ENCODE data around the gene ISLR. TPM values are rescaled to one million over a fixed set of nuclear protein-coding genes. Genes with fewer than 3 reads are reported as not detected.

Gene ISLR
- total and polyA plus RNA-seq, 2 of the 4 experiments (the other 2 are of a cell fraction) = under 0.01 to 0.79 TPM

DNA sequence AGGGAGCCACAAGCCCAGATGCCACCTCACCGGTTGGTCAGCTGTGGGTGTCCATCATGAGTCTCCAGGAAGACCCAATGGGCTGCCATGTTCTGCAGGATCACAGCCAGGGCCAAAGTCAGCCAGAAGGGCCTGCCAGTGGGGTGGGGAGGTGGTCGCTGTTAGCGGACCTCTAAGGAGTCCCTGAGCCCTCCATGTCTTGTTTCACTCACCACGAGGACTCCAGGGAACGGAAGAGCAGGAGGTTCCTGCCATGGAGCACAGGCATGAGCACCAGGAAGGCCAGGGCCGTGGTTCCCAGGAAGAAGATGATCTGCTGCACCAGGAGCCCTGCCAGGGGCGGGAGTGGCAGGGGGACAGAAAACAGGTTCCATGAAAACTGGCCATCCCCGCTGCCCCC lies 8.6 kb downstream of the ISLR start:
- Histone ChIP-seq H3K9me3 (ENCODE audit: control insufficient read depth, insufficient read depth, low read length) (no peaks in the 10 kb centered on the region), H2AK9ac (replicated peaks; ENCODE audit: low read depth, low read length, poor library complexity) (no peak overlapping the region), H3K4me2 (ENCODE audit: low read depth, low read length) (no peak overlapping the region), H3K36me3 (ENCODE audit: control insufficient read depth, insufficient read depth, low read length) (no peaks in the 10 kb centered on the region), H4K8ac (ENCODE audit: low read depth in 2 of 2, low read length in 2 of 2) (no peak overlapping the region), H4K20me1 (ENCODE audit: insufficient read depth, low read length) (peaks cover 6% of the 10 kb centered on the region; the same call in 1 of the 2 replicates), H3K79me1 (ENCODE audit: low read depth in 1 of 2, low read length in 2 of 2) (no peaks in the 10 kb centered on the region), H2BK120ac (ENCODE audit: low read depth, low read length) (no peak overlapping the region), H2BK5ac (ENCODE audit: low read depth, low read length, poor library complexity, severe bottlenecking) (no peak overlapping the region), H3K9ac (ENCODE audit: low read depth, low read length) (no peak overlapping the region), H3K18ac (ENCODE audit: low read depth, low read length) (no peak overlapping the region), H3K23ac (ENCODE audit: low read depth, low read length) (no peak overlapping the region), H2BK20ac (ENCODE audit: low read depth, low read length) (no peak overlapping the region), H2BK15ac (ENCODE audit: low read depth, low read length) (no peak overlapping the region), H3K27ac (ENCODE audit: insufficient read depth, low read length) (no peak overlapping the region), H3K56ac (ENCODE audit: extremely low read depth, insufficient read depth, low read length) (no peak overlapping the region), H2AK5ac (ENCODE audit: low read depth, low read length) (no peak overlapping the region), H3K14ac (replicated peaks; ENCODE audit: low read depth, low read length) (no peak overlapping the region), H3K9me1 (ENCODE audit: insufficient read depth, low read length) (peaks cover 29% of the 10 kb centered on the region), H3K4me3 (ENCODE audit: insufficient read depth, low read depth, low read length) (no peak overlapping the region), H4K91ac (ENCODE audit: insufficient read depth, low read depth, low read length) (no peak overlapping the region), H4K5ac (ENCODE audit: low read depth, low read length) (no peak overlapping the region), H2AFZ (replicated peaks; ENCODE audit: low read length, poor library complexity) (no peak overlapping the region), H3K27me3 (ENCODE audit: control insufficient read depth, insufficient read depth, low read length) (peaks cover 8% of the 10 kb centered on the region; the same call in 1 of the 2 replicates), H3K4ac (ENCODE audit: low read depth, low read length) (no peak overlapping the region), H3K4me1 (ENCODE audit: control insufficient read depth, insufficient read depth, low read length) (peaks cover 21% of the 10 kb centered on the region)
- WGBS, 2 experiments (ENCODE audit: extremely low coverage in 2 of 2, insufficient read length in 1 of 2) = 100% methylated on average over 2 of the region's 8 CpGs; no CpG with 5 or more reads in 1 of the 2 experiments
- no peak for ATAC-seq (ENCODE audit: low read depth)
- CTCF ChIA-PET = no interaction called here
- in situ Hi-C loops (cut with MboI; ENCODE audit: low sequenced_read_pairs) (no loop called here), intact Hi-C loops (cut with micrococcal nuclease) (no loop called here), dilution Hi-C loops (cut with HindIII; ENCODE audit: low sequenced_read_pairs, unreplicated experiment) (no loop called here)
- DNase-seq = no peak
- TF ChIP-seq CHD1 (IDR thresholded peaks at IDR 0.05; ENCODE audit: low read depth, low read length) (no peak), BHLHE40 (IDR thresholded peaks at IDR 0.05; ENCODE audit: low read depth, low read length) (no peak), MAFK (IDR thresholded peaks at IDR 0.05; ENCODE audit: low read depth, low read length) (no peak), POLR2A (IDR thresholded peaks at IDR 0.05; ENCODE audit: low read depth, low read length) (no peak), USF2 (IDR thresholded peaks at IDR 0.05; ENCODE audit: low read depth, low read length) (no peak), MXI1 (IDR thresholded peaks at IDR 0.05; ENCODE audit: borderline replicate concordance, low read depth, low read length) (no peak), SMC3 (IDR thresholded peaks at IDR 0.05; ENCODE audit: low read depth, low read length) (no peak), RAD21 (IDR thresholded peaks at IDR 0.05; ENCODE audit: low read length) (no peak), RCOR1 (IDR thresholded peaks at IDR 0.05; ENCODE audit: insufficient replicate concordance, low read length) (no peak), MAZ (IDR thresholded peaks at IDR 0.05; ENCODE audit: borderline replicate concordance, low read depth, low read length) (no peak), FOS (IDR thresholded peaks at IDR 0.05; ENCODE audit: low read depth, low read length) (no peak), CEBPB (IDR thresholded peaks at IDR 0.05; ENCODE audit: low read depth, low read length) (no peak), NFE2L2 (IDR thresholded peaks at IDR 0.05; ENCODE audit: low read depth, low read length) (no peak), RFX5 (IDR thresholded peaks at IDR 0.05; ENCODE audit: low read depth, low read length) (no peak)
- TF ChIP-seq, protein P1, sequence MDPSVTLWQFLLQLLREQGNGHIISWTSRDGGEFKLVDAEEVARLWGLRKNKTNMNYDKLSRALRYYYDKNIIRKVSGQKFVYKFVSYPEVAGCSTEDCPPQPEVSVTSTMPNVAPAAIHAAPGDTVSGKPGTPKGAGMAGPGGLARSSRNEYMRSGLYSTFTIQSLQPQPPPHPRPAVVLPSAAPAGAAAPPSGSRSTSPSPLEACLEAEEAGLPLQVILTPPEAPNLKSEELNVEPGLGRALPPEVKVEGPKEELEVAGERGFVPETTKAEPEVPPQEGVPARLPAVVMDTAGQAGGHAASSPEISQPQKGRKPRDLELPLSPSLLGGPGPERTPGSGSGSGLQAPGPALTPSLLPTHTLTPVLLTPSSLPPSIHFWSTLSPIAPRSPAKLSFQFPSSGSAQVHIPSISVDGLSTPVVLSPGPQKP (IDR thresholded peaks at IDR 0.05; ENCODE audit: borderline replicate concordance, low read depth, low read length) = no peak
- TF ChIP-seq, protein P2, sequence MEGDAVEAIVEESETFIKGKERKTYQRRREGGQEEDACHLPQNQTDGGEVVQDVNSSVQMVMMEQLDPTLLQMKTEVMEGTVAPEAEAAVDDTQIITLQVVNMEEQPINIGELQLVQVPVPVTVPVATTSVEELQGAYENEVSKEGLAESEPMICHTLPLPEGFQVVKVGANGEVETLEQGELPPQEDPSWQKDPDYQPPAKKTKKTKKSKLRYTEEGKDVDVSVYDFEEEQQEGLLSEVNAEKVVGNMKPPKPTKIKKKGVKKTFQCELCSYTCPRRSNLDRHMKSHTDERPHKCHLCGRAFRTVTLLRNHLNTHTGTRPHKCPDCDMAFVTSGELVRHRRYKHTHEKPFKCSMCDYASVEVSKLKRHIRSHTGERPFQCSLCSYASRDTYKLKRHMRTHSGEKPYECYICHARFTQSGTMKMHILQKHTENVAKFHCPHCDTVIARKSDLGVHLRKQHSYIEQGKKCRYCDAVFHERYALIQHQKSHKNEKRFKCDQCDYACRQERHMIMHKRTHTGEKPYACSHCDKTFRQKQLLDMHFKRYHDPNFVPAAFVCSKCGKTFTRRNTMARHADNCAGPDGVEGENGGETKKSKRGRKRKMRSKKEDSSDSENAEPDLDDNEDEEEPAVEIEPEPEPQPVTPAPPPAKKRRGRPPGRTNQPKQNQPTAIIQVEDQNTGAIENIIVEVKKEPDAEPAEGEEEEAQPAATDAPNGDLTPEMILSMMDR (conservative IDR thresholded peaks at IDR 0.05; ENCODE audit: low read depth, low read length) = no peak
- BruUV-seq (replicated peaks) = no TSS peak
- POLR2A ChIA-PET (ENCODE audit: unreplicated experiment) = no interaction called here
